Superior temporal gyrus (tissue), 1 donor: ENCODE measurements around the gene JAZF1.

ENCODE experiments used
- DNase-seq: peaks from one replicate; pipeline ENCODE4 v3.0.0-alpha.2; 2016; ENCODE audit errors: extremely low spot score

JAZF1 gene

GRCh38 chr7:28180364-28181147 is at the start of gene JAZF1:
TSS of gene JAZF1 (minus strand) at chr7:28180795.
- DNase-seq = no peak

DNA sequence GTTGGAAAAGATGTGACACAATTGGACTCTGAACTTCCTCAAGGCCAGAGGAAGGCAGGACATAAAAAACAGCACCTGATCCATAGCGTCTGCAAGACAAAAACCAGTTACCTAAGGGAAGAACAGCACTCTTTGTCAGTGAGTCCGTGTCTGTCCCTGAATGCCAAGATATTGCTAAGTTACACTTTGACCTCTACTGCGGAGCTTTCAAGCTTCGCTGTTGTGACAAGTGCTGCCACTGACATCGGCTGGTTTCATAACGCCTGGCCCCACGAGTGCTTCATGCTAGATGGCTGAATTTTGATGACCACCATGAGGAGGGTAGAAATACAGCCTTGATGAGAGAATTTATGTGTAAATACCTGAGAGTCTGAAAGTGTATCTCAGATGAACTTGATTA is 49.7 kb upstream of the JAZF1 start:
- DNase-seq = no peak

DNA sequence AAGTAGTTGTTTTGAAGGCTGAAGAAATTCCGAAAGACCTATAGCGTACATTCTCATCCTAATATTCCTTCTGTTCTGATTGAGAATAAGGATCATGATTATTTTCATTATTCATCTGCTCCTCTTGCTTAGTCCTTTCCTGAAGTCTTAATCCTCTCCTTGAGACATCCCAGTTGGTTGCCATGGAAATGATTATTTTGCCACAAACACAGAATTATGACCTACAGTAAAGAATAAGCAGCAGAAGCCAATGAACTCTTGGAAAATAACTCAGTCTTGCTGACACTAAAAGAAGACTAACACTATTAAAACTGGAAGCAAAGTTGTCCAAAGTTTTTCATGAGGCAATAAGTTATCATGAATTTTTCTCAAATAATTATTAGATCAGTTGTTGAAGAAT is 47.8 kb upstream of the JAZF1 start:
- no peak for DNase-seq

DNA sequence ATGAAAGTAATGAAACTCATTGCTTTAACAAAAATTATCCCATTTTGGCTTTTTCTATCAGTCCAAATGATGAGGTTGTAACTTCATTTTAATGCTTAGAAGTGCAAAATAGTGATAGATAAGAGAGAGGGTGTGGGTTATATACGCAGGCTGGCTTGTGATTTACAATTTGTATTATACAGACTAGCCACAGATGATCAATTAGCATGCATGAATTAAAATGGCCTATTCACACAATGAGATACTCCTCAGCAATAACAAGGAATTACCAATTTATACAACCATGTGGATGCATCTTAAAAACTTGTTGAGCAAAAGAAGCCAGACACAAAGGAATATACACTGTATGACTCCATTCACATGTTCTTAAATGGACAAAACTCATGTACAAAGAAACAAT is 45.4 kb upstream of the JAZF1 start:
- DNase-seq = no peak

DNA sequence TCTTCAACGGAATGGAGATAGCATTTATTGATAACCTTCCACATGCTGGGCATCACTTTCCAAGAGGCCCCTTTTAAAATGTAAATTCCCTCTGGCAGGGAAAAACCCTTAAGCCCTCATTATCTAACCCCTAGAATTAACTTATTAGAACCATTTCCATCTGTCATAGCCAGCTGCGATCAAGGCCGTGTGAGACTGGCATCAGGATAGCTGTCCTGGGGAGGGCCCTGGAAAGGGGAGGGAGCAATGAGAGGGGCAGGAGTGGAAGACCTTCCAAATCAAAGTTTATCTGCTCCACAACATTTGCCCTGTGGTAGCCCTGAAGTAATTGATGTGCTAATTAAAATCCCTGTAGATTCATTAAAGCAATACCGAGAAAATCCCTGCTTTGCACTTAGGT is 45.0 kb upstream of the JAZF1 start:
- DNase-seq = no peak

- no peak for DNase-seq
Measured at GRCh38 chr7:28224675-28225074, 44.1 kb upstream of the JAZF1 start.

GRCh38 chr7:28224172-28224571 is 43.6 kb upstream of the JAZF1 start:
- DNase-seq = no peak

DNA sequence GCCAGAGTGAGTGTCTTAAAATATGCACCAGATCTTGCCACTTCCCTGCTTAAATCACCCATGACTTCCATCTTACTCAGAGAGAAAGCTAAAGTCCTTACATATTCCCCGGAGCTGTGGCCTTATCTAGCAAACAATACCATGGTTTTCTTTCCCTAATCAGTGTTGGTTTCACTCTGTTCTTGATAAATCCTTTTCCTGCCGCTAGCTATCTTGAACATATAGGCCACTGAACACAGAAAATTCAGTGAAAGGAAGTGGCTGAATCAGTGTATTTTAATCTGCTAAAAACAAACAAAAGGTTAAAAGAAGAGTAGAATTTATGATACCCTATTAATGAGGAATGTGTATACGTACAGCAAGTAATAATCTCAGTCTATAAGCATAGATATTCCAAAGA is 42.0 kb upstream of the JAZF1 start:
- no peak for DNase-seq

GRCh38 chr7:28219793-28220192 is 39.2 kb upstream of the JAZF1 start:
- no peak for DNase-seq

DNA sequence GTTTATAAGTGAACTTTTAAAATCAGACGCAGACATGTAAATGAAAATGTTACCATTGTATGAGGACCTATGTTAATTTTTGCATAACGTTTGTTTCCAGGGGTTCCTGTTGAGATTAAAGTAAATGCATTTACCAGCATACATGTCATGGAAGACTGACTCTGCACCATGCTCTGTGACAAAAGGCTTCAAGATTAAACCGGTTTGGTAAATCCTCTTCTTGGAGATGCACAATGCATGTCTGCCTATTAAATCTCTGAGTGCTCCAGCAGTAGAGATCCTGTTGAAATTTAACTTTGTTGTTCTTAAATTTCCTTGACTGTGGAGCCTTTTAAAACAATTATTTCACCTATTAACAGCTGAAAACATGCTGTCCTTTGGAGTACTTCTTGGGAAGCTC is 36.5 kb upstream of the JAZF1 start:
- no peak for DNase-seq

- no peak for DNase-seq
Measured at GRCh38 chr7:28211006-28211405, 30.4 kb upstream of the JAZF1 start.

- no peak for DNase-seq
Measured at GRCh38 chr7:28208506-28208905, 27.9 kb upstream of the JAZF1 start.

- no peak for DNase-seq
Measured at GRCh38 chr7:28207486-28208158, 27.0 kb upstream of the JAZF1 start.

GRCh38 chr7:28205506-28205905 is 24.9 kb upstream of the JAZF1 start:
- DNase-seq = no peak

DNA sequence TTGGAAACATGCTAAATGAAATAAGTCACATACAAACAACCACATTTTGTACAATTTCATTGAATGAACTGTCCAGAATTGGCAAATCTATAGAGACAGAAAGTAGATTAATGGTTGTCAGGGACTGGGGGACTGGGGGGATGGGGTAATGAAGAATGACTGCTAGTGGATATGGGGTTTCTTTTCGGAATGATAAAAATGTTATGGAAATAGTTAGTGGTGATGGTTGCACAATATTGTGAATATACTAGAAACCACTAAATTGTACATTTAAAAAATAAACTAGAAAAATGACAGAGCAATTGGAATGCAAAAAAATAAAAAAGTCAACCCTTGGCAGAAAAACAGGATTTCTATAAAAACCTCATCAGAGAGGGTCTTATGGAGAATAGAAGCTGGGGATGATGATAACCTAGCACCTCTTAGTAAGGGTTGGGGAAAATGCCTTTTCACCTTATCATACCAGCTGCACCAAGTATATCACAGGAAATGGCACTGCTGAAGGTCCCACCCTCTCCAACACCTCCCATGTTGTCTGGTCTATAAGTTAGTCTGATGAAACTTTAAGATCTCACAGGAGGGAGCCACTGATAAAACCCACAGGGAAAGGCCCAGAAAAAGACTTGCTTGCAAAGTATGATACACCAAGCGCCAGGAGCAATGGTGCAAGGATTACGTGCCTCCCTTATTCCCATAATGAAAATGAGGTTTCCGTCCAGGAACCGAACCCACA is 23.1 kb upstream of the JAZF1 start:
- no peak for DNase-seq

DNA sequence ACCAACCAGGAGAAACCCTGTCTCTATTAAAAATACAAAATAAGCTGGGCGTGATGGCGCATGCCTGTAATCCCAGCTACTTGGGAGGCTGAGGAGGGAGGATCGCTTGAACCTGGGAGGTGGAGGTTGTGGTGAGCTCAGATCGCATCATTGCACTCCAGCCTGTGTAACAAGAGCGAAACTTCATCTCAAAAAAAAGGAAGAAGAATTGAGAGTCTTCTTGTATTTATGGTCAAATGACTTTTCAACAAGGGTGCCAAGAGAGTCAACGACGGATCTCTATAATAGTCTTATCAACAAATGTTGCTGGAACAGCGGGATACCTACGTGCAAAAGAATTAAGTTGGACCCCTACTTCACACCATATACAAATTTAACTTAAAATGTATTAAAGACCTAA is 21.6 kb upstream of the JAZF1 start:
- DNase-seq = no peak

DNA sequence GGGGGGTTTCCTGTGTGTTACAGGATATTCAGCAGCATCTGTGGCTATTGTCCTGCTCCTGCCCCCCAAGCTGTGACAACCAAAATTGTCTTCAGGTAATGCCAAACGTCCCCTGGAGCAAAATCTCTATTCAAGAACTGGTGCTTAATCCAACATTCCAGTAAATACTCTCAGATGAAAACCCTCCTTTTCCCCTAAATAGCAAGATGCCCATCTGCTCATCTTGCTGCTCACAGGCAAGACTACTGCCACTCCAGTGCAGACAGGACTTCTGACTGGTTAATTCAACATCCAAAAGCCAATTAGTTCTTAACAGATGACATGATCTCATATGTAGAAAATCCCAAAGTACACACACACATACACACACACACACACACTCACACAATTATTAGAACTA is 20.5 kb upstream of the JAZF1 start:
- no peak for DNase-seq

GRCh38 chr7:28200598-28200997 is 20.0 kb upstream of the JAZF1 start:
- DNase-seq = no peak

DNA sequence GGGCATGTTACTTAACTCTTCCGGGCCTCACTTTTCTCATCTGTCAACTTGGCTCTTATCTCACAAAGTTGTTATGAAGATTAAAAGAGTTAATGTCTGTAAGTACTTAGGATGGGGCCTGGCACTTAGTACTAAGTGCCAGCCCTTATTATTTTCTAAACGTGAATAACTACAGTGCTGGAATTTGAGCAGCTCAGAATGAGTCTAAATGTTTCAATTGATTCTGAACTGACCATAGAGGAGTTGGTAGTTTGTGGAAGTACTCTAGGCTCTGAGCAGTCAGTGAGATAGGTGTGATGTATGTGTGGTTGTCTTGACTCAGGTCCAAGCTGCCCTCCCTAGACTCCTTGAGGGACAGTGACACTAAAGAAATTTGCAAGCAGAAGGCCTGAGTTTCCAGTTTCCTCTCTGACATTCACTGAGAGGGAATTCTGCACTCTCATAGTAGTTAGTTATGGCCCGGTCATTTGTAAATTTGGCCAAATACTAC is 18.5 kb upstream of the JAZF1 start:
- no peak for DNase-seq

DNA sequence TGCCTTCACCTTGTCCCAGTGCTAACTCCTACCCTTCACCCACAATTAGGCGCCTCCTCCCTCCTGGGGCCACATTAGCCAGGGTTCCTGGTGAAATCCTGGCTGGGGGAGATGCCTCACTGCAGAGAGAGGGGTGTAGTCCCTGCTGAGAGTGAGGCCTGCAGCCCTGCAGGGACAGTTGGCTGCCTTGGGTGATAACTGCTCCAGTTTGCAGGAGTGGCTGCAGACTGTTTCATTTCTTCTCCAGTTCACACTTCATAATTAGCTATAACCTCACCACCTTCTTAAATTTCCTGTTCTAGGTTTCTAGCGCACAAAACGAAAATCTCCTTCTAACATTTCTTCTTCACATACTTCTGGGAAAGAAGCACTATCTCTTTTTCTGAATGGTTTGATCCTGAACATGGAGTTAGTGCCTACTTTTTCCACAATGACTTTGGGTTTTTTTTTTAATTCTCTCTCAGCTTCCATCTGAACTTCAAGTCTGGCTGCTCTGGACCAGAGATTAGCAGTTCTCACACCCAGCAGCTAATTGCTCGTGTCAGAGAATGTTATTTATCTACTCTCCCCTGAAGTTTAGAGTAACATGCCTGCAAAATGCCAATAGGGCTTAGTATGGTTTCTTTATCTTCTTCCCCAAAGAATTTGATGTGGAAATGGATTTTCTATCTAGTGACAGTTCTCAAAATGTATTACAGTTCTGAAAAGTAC is 15.5 kb upstream of the JAZF1 start:
- DNase-seq = no peak

DNA sequence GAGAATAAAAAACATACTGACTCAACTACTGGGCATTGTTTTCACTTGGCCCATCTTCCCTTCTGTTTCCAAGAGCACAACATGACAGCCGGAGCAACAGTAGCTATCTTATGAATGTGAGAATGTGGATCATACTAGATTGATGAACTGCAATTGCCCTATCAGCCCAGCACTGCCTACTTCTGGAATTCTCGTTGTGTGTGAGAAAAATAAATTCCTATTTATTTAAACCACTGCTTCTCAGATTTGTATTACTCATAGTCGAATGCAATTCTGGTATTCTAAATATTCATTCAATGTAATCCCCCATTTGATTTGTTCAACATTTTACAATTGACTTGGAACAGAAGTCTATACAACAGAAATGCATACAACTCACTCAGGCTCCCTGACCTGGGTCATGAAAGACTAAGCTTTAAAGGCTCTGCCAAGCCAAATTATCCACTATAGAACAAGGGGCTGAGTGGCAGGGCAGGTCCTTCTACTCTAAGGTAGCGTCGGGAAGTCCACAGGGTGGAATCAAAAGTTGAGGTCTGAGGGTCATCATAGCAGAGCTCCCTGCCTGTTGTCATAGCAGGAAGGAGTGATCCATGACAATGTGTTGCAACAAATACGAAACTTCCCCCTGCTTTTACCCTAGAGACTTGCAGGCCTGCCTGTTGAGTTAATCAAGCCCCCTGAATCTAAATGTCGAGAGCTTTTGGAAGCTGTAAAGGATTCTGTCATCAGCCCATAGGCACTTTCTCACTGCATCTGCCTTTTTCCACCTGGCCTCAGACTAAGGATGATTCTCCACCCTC is 12.4 kb upstream of the JAZF1 start:
- DNase-seq = no peak
